Right atrium auricular region (tissue), 2 donors: ENCODE data around the gene CADPS2. TPM values are rescaled to one million over a fixed set of nuclear protein-coding genes. Genes with fewer than 3 reads are reported as not detected.

Experiments used
- DNase-seq: peaks from one replicate; pipeline ENCODE4 v3.0.0-alpha.2; 2019; ENCODE audit warnings: low spot score
- H3K27ac ChIP-seq, 2 donors: fragments of 200-600 bp; sonication (generic); 1 replicate in 1 of 2; 2 replicates in 1 of 2; pipeline ENCODE4 v1.5.1; 2016 to 2019
- H3K27me3 ChIP-seq, 2 donors: fragments of 200-600 bp; sonication (generic); one replicate each; pipeline versions ENCODE4 v1.5.1 to v1.6.0; 2017 to 2019
- H3K36me3 ChIP-seq: fragments of 200-600 bp; sonication (generic); one replicate; pipeline ENCODE4 v1.5.1; 2016
- H3K4me1 ChIP-seq, 2 donors: fragments of 200-600 bp; sonication (generic); one replicate each; pipeline versions ENCODE4 v1.5.1 to v1.6.0; 2017 to 2019
- H3K4me3 ChIP-seq, 2 donors: fragments of 200-600 bp; sonication (generic); 1 replicate in 1 of 2; 2 replicates in 1 of 2; pipeline ENCODE4 v1.5.1; 2017 to 2019; ENCODE audit warnings: mild to moderate bottlenecking in 1 of 2, moderate library complexity in 1 of 2
- H3K9me3 ChIP-seq, 2 donors: fragments of 200-600 bp; sonication (generic); one replicate each; pipeline ENCODE4 v1.5.1; 2019
- total RNA-seq, 2 donors: library from RNA; depleted of rRNA; stranded (reverse); fragments of >200 nt; gene quantifications; one replicate each; pipeline ENCODE4 v1.1.0, GENCODE V29; 2016
- TF ChIP-seq, protein P1 (sequence below), 2 donors: fragments of 200-600 bp; sonication (generic); IDR thresholded peaks; one replicate each; pipeline ENCODE4 v1.5.1; 2019; ENCODE audit warnings: antibody characterized with exemption in 2 of 2

Gene CADPS2
- total RNA-seq, 2 donors from 2014 or later, result 11.8 to 19.9 TPM

DNA sequence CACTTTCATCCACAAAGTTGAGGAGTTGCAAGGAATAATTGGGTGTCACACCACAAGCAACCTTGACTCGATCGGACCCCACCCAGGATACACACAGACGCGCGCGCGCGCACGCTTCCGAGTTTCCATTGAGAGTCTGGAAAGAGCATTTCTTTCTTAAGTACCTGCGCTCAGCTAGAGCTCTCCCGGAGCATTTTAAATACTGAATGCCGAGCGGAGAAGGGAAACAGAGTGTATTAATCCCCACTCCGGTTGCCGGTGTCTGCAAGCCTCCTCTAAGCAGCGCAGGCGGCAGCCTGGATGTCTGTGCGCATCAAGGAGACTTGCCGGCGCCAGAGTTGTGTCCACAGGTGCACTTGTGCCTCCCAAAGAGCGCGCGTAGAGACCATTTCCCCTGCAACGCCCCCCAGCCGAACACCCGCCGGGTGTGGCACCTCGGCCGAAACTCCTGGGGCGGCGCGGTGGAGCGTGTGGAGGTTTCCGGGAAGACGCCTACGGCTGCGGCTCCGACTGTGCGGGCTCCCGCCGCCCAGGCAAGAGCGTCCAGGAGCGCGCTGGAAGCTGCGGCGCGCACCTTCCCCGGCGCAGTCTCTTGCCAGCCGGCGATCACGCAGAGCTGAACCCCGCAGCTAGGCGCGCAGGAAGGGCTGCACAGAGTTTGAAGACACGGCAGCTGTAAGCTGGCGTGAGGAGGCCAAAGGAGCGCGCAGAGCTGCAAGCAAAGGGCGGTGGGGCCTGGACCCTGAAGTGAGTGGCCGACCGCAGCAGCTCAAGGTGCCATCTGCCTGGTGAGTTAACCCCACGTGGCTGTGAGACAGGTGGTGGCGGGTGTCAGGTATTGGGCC is 580.6 kb downstream of the CADPS2 start:
- Histone ChIP-seq H3K27me3 (peaks cover 59 to 90% of the 10 kb centered on the region in 2 donors), H3K9me3 (no peaks in the 10 kb centered on the region), H3K4me1 (peaks cover 0 to 48% of the 10 kb centered on the region in 2 donors), H3K36me3 (no peaks in the 10 kb centered on the region), H3K27ac (no peak overlapping the region), H3K4me3 (peak overlapping the region in 1 of 2 donors; percentile 34)
- DNase-seq, result no peak
- TF ChIP-seq, protein P1, sequence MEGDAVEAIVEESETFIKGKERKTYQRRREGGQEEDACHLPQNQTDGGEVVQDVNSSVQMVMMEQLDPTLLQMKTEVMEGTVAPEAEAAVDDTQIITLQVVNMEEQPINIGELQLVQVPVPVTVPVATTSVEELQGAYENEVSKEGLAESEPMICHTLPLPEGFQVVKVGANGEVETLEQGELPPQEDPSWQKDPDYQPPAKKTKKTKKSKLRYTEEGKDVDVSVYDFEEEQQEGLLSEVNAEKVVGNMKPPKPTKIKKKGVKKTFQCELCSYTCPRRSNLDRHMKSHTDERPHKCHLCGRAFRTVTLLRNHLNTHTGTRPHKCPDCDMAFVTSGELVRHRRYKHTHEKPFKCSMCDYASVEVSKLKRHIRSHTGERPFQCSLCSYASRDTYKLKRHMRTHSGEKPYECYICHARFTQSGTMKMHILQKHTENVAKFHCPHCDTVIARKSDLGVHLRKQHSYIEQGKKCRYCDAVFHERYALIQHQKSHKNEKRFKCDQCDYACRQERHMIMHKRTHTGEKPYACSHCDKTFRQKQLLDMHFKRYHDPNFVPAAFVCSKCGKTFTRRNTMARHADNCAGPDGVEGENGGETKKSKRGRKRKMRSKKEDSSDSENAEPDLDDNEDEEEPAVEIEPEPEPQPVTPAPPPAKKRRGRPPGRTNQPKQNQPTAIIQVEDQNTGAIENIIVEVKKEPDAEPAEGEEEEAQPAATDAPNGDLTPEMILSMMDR (IDR thresholded peaks at IDR 0.05), result no peak

DNA sequence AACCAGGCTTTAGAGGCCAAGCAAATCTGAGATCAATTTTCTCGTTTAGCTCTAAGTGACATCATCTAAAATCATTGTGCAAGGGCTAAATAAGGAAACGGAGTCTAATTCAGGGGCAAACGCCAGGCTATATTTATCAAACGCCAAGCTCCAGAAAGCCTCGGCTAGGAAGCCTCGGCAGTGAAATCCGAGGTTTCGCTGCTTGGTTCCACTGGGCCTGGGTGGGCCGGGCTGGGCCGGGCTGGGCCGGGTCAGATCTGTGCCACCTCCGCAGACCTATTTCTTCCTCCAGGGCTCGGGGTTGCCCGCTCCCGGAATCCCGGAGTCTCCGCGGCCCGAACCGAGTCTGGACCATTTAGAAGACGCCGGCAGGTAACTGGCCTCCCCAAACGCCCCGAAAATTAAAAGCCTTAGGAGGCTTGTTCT is 581.3 kb downstream of the CADPS2 start:
- H3K9me3 ChIP-seq, result no peaks in the 10 kb centered on the region
- TF ChIP-seq, protein P1 (IDR thresholded peaks at IDR 0.05), result no peak
- peaks cover 0 to 48% of the 10 kb centered on the region in 2 donors for H3K4me1 ChIP-seq
- no peak overlapping the region for H3K27ac ChIP-seq
- peaks cover 60 to 87% of the 10 kb centered on the region in 2 donors for H3K27me3 ChIP-seq
- no peak for DNase-seq
- peak overlapping the region in 1 of 2 donors; percentile 34 for H3K4me3 ChIP-seq
- no peaks in the 10 kb centered on the region for H3K36me3 ChIP-seq

DNA sequence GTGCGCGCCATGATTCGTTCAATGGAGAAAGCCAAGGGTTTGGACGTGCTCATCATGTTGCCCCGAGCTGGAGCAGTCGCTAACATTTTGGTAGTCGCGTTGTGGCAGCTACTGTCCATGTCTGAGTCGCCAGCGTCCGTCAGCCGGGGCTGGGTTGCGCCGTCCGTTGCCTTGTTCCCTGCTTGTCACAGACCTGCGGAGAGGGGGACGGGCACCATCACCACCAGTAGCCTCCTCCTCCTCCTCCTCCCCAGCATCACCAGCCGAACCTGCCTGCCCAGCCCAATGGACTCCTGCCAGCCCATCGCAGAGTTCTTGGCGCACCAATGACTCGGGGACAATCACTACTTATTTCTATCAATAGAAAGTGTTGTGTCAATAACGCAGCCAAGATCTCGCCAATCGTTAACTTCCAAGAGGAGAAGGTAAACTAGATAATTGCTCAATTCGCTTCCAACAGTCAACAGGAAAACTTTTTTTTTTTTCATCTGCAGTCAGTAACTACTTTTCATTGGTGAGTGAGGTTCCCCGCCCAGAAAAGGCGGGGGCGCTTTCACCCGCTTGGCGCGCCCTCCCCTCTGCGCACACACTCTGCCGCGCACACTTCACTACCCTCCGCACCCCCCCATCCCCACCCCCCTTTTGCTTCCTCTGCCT is 581.8 kb downstream of the CADPS2 start, which contains the start of gene FEZF1:
FEZF1 (minus strand) TSS at position 432 of the 657 bp plus-strand sequence; CDS start at position 119, 313 bp downstream.
- H3K27me3 ChIP-seq, result peaks cover 57 to 87% of the 10 kb centered on the region in 2 donors
- no peaks in the 10 kb centered on the region for H3K36me3 ChIP-seq
- peak within 1 kb of the TSS in 1 of 2 donors; percentile 34 for H3K4me3 ChIP-seq
- DNase-seq, result no peak
- TF ChIP-seq, protein P1 (IDR thresholded peaks at IDR 0.05), result no peak
- peaks cover 0 to 48% of the 10 kb centered on the region in 2 donors for H3K4me1 ChIP-seq
- H3K27ac ChIP-seq, result no peak within 1 kb of the TSS
- H3K9me3 ChIP-seq, result no peaks in the 10 kb centered on the region

DNA sequence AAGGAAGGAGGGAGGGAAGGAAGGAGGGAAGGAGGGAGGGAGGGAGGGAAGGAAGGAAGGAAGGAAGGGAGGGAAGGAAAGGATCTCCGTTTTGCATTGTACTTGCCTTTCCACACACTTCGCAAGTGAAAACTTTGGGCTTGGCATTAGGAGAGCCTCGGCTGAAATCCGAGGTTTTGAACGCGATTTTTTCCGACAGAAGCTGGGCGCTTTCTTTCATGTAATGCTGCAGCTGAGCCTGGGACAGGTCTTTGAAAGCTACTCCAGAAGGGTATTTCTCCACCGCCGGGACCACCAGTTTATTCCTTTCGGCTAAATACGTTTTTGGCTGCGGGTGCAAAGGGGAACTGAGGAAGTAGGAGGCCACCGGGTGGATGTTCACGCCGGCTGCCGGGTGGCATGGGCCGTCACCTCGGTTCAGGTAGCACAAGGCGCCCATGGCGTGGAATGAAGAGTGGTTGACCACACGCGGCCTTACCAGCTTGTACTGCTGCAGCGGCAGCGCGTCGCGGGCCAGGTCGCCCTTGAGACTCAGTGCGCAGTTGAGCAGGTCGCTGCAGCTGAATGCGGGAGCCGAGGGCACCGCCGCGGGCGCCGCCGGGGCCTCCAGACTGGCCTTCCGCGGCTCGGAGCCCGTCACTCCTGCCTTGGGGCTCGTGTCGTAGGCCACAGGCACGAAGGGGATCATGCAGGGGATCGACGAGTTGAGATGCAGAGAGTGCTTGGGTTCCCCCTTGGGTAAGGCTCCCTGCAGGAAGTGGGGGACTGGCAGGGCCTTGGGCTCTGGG is 582.5 kb downstream of the CADPS2 start:
- TF ChIP-seq, protein P1 (IDR thresholded peaks at IDR 0.05), result no peak
- Histone ChIP-seq H3K36me3 (no peaks in the 10 kb centered on the region), H3K4me1 (peaks cover 0 to 47% of the 10 kb centered on the region in 2 donors), H3K4me3 (no peak overlapping the region), H3K9me3 (no peaks in the 10 kb centered on the region), H3K27ac (no peak overlapping the region), H3K27me3 (peaks cover 52 to 82% of the 10 kb centered on the region in 2 donors)
- DNase-seq, result no peak

GRCh38 chr7:122302761-122303530 is 583.3 kb downstream of the CADPS2 start:
- no peaks in the 10 kb centered on the region for H3K9me3 ChIP-seq

More at GRCh38 chr7:122302761-122303530, 583.3 kb downstream of the CADPS2 start:
- TF ChIP-seq, protein P1 (IDR thresholded peaks at IDR 0.05), result no peak
- DNase-seq, result no peak
- no peak overlapping the region for H3K27ac ChIP-seq
- peaks cover 0 to 47% of the 10 kb centered on the region in 2 donors for H3K4me1 ChIP-seq
- H3K27me3 ChIP-seq, result peaks cover 57 to 80% of the 10 kb centered on the region in 2 donors
- H3K4me3 ChIP-seq, result no peak overlapping the region
- H3K36me3 ChIP-seq, result no peaks in the 10 kb centered on the region
